NCI-H2029 treated with DMSO at 0.1 percent for 48 hours (cell line): ENCODE results near the gene COL5A3.
"Not testable (repeated sequence)": the region's sequence is repeated elsewhere in the genome, so short reads cannot be mapped to it uniquely, and the experiment has no call there.

Experiments
- DNase-seq: peaks from one replicate; lab custom pipeline; 2025; lab: John Stamatoyannopoulos, UW

Gene COL5A3

DNA sequence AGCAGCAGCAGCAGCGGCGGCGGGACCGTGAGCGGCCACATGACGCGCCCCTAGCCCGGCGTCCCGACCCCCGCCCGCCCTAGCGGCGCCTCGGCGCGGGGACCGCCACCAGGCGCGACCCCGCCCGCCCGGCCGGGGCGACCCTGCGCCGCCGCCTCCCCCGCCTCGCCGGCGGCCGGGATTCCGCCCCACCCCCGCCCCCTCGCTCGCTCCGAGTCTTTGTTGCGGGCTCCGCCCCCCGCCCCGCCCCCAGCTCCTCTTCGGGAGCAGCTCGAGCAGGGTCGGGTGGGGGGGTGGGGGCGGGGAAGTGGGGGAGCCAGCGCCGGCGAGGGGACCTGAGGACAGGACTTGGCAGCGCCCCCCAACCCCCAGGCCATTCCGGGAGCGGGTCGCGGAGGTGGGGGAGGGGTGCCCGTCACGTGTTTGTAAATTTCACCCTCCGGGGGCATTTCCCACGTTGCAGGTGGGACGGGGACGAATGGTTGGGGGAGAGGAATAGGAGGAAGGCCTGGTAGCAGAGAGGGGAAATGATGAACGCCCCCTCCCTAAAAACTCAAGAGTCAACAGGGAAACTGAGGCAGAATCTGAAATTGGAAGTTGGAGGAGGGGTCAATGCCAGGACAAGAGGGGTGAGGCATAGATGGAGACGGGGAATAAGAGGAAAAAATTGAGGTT, 73.8 kb downstream of the COL5A3 start, which contains the start of gene OLFM2:
Gene OLFM2, minus strand, starts transcription at position 190 of the 675 bp plus-strand sequence. Its CDS starts 149 bp downstream, at position 41.
- DNase-seq: no peak

DNA sequence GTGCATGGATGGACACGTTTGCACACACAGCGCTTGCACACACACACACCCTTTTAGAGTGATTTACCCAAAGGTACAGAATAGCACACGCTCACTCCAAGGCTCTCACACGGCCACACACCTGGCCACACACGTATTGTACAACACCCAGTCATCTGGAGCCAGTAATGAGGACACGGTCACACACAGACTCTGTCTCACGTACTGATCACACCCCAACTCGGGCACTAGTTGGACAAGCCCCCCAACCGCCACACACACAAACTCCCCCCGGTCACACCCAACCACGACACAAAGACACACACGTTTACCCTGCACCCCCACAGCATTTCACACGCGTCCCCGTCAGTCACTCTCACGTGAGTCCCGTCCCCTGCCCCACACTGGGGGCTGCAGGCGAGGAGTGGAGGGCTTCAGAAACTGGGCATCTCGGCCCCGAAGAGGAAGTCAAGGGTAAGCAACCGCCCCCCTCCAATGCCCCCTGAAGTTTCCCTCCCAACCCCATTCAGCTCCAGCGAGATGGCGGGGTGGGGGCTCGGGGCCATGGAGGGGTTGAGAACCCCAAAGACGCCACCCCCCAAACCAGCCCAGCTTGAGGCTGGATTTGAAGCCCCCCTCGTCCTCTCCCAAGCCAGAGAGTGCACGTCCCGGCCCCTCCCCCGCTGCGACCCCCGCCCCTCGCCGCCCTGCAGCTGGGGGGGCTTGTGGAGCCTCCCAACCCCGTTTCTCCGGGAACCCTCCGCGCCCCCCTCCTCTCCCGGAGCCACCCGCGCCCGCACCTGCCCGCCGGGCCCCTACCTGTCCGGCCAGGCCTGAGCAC, 74.6 kb downstream of the COL5A3 start:
- no peak for DNase-seq

DNA sequence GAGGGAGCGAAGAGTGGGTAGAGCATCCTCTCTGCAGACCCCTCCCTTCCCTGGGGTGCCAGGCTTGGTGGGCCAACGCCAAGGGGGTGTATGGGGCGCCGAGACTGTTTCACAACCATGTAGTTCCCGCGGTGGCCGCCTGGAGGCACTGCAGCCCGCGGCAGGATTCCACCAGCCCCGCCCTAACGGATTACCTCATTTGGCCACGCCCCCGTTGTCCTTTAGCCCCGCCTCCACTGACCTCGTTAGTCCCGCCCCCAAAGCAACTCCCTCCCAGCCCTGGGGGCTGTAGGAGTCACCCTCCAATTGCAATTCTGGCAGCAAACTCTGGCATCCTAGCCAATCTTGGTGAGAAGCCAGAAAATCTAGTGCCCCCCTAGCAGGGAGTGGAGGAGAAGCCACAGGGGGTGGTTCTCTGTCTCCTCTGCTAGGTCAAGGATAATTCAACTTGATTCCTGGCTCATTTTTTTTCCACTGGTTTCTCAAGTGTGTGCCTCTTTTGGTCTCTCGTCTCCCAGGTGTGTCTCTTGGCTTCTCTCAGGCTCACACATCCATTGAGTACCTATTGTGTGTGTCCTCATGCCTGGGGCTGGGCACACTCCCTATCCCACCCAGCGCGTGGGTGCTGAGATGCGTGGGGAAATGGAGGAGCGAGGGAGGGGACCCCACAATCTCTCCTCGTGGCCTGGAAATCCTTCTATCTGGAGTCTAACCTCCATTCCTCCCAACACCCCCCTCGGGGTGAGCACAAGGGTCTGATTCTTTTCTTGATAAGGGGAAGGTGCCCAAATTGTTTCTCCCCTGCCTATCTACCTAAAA, 76.0 kb downstream of the COL5A3 start:
- DNase-seq: no peak

DNA sequence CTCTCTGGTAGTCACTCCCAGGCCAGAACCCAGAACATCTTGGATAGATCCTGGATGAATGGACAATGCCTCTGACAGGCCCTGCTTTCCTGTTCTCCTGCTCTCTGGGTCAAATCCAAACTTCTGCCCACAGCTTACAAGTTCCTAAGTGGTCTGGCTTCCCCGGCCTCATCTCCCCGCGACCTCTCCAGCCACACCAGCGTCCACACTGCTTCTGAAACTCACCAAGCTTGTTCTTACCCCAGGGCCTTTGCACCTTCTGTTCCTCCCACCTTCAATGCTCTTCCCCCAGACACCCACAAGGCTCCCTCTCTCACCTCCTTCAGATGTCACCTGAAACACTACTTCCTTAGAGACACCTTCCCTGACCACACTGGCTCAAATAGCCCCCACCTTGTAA, 77.5 kb downstream of the COL5A3 start:
- no peak for DNase-seq

DNA sequence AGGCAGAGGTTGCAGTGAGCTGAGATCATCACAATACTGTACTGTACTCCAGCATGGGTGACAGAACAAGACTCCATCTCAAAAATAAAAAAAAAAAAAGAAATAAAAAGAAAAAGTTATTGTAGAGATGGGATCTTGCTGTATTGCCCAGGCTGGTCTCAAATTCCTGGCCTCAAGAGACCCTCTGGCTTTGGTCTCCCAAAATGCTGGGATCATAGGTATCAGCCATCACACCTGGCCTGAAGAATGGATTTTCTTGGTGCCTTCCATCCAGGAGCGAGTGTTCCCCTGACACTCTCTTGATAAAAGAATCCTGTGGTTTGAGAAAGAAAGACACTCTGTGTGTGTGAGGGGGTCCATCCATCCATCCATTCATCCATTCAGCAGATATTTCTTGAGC, 78.7 kb downstream of the COL5A3 start:
- DNase-seq: no peak

DNA sequence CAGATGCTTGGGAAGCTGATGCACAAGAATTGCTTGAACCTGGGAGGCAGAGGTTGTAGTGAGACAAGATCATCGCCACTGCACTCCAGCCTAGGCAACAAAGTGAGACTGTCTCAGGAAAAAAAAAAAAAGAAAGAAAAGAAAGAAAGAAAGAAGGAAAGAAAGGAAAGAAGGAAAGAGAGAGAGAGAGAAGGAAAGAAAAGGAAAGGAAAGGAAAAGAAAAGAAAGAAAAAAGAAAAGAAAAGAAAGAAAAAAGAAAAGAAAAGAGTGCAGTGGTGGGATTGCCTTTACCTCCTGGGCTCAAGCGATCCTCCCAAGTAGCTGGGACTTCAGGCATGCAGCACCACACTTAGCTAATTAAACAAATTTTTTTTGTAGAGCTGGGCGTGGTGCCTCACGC, 86.9 kb downstream of the COL5A3 start:
- DNase-seq: no peak

DNA sequence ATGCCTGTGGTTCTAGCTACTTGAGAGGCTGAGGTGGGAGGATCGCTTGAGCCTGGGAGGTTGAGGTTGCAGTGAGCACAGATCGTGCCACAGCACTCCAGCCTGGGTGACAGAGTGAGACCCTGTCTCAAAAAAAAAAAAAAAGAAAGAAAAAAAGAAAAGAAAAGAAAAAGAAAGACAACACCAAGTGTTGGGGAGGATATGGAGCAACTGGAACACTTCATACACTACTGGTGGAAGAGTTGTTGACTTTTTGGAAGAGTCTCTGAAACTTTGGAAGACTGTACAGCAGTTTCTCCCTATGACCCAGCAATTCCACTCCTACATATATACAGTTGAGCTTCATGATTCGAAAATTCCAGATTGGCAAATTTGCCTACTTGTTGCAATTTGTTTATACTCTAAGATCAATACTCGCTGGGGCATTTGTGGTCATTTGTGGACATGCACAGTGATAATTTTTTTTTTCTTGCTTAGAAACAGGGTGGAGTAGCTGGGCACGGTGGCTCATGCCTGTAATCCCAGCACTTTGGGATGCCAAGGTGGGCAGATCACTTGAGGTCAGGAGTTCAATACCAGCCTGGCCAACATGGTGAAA, 87.4 kb downstream of the COL5A3 start:
- not testable (repeated sequence) for DNase-seq

DNA sequence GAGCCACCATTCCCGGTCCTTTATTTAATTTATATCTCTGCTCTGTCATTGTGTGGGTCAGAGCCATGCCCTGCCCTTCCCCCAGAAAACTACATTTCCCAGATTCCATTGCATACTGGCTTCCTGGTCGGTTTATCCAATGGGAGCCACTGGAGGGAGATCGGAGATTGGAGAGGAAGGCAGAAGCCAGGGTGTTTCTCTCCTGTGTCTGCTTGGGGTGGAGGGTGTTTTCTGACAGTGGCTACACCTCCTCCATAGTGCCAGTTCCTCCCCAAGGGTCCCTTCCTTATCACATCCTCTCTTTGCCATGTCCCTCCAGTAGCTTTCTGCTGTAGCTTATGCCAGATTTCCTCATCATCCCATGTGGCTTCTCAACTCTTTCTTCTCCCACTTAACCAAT, 93.0 kb downstream of the COL5A3 start:
- DNase-seq: no peak

DNA sequence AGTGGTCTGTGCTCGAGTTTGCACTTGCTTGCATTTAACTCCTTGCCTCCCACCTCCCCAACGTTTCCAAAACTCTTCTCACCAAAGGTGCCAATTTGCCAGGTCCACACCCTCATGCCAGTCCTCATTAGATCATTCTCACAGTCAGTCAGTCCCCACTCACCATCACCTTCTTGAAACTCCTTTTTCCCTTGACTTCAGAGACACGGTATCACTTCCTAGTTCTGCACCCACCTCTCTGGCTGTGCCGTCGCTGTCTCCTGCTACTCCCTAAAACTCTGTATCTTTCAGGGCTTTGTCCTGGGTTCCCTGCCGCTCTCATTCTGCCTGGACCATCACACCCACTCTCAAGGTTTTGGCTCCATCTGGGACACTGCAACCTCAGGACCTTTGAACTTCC, 93.6 kb downstream of the COL5A3 start:
- no peak for DNase-seq

DNA sequence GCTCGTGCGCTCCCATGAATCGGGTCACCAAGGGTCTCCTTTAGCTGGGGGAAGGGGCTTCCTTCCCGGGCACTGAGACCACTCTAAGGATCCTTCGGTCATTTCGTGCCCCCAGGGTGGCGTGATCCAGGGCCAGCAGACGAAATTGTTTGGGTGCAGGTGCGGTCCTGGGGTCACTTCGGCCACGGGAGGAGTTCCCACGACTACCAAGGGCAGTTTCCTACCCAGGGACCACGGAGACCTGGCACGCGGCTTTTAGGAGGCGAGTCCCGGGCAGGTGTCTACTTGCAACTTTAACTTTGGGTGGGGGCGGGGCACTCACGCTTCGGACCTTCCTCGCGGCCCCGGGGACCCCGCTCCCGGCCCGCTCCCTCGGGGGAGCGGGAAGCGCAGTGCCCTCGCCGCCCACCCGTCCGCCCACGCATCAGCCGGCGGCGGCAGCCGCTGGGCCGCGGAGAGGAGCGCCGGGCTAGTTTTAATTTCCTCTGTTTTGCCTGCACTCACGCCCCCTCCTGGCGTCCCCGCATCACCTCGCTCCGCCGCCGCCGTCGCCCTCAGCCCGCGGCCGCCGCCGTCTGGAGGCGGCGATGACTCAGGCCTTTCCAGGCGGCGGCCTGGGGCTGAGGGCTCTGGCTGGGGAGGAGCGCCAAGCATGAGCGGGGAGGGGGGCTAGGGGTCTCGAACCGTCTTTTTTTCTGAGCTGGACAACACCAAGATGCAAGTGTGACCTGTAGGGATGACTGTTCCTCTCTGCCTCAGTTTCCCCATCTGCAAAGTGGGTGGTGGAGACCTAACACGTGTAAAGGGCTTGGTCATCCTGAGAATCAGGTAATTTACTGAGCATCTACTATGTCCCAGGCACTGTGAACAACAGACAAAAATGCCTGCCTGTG, 95.7 kb downstream of the COL5A3 start:
- DNase-seq: peak; percentile 20

DNA sequence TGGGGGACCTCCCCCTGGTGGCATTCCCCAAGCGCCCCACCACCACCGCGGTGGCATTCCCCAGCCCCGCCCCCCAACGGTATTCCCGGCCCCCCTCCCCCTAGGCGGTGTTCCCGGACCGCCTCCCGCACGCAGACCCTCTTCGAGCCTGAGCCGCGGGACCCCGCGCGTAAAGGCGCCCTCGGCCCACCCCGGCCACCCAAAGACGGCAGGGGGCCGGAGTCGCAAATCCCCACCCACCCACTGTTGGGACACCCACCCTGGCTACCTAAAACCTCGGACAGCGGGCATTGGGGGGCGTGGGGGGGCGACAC, 96.3 kb downstream of the COL5A3 start:
- DNase-seq: no peak

DNA sequence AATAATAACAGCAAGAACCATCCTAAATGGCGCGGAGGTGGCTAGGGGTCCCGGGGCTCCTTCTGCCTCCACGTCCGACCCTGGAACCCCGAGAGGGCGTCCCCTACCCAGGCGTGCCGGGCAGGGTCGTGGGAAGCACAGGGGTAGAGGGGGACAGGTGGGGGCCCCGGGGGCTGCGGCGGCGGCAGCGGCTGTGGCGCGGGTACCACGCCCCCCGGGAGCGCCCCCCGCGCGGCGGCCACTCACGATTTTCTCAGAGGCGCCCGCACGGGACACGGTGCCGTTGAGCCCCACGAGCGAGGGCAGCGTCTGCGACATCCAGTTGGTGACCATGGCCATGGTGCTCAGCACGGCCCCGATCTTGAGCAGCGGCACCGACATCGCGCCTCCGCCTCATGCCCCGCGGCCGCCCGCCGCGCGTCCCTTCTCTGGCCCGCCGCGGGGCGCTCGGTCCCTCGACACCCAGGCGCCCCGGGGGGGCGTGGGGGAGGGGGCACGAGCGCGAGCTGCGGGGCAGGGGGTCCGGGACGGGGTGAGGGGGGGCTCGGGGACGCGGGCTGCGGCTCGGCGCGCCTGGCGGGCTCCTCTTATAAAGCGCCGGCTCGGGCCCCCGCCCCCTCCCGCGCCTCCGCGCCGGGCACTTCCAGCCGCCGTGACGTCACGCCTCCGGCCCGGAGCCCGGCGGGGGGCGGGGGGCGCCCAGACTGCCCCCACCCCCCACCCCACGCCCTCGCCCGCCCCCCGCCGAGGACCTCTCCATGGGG, 96.9 kb downstream of the COL5A3 start:
- DNase-seq: no peak

DNA sequence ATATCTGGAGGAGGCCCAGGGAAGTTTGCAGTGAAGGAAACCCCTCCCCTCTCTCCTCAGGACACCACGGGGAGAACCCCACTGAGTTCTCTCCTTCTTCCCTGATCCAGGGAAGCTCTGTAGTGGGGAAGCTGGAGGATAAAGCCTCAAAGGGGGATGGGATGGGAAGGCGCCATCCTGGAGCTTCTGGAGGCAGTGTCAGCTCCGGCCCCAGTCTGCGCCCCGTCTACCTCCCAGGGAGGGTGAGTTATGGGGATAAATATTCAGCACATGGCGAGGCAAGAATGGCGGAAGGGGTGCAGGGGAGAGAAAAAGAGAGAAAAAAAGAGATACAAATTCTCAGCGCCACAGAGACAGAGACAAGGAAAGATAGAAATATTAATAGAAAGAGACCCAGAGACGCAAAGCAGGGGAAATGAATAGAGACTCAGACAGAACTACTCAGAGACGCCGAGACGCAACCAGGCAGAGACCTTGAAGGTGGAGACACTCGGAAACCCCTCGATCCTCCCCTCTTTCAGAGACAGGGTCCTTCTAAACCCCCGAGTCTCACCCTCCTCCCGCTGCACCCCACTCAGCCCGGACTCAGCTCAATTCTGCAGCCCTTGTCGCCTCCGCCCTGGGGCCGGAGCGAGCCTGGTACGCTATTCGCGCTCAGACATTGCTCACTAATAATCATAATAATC, 97.6 kb downstream of the COL5A3 start:
- no peak for DNase-seq

DNA sequence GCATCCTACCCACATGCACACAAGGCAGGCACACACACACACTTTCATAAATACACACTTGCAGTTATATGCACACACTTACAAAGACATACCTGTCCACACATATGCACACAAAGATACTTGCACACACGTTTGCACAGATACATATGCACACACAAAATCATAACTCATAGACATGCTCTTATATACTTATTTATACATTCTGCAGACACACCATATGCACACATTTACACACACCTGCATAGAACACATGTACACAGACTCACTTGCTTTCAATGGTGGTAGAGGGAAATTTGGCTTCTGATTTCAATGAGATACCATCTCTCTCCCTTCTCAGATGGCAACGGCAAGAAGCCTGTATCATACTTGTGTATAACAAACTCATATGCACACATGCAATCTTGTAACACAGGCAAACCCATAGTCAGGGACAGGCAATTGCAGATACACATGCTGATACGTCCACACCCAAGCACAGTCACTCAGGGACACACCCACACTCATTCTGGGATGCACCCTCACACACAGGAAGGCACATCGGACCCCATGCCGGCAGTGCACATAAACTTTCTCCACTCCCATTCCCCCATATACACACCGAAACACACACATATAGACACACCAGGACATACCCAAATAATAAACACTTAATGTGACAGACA, 98.6 kb downstream of the COL5A3 start:
- no peak for DNase-seq

DNA sequence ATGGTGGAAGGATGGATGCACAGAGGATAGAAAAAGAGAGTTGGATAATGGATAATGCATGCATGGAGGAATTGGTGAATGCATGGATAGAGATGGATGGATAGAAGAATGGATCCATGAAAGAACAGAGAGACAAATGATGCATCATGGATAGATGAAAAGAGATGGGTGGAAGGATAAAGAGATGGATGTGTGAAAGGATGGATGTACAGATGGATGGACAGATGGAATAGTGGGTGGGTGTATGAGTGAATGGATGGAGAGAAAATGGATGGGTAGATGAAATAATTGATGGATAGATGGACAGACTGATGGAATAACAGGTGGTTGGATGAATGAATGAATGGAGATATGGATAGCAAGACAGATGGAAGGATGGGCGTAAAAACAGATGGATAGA, 99.7 kb downstream of the COL5A3 start:
- no peak for DNase-seq
